Keratinocyte (primary cell): ENCODE measurements around the gene USP46.

Source experiments
- EZH2 ChIP-seq: IDR thresholded peaks from one replicate; pipeline ENCODE4 v1.6.1; 2012; ENCODE audit warnings: inconsistent platforms, mild to moderate bottlenecking, low read length, moderate library complexity
- TF ChIP-seq, protein P1 (sequence below), 3 experiments: IDR thresholded peaks in 1 of 3; conservative IDR thresholded peaks in 1 of 3; optimal IDR thresholded peaks in 1 of 3; 2 replicates in 2 of 3; 3 replicates in 1 of 3; pipeline versions ENCODE3 to v1.5.1; 2011; ENCODE audit warnings: low read length in 3 of 3, mild to moderate bottlenecking in 3 of 3, moderate library complexity in 2 of 3, control low read depth in 1 of 3, inconsistent platforms in 1 of 3; ENCODE audit not compliant: insufficient read depth in 2 of 3; ENCODE audit errors: extremely low read depth in 1 of 3

DNA sequence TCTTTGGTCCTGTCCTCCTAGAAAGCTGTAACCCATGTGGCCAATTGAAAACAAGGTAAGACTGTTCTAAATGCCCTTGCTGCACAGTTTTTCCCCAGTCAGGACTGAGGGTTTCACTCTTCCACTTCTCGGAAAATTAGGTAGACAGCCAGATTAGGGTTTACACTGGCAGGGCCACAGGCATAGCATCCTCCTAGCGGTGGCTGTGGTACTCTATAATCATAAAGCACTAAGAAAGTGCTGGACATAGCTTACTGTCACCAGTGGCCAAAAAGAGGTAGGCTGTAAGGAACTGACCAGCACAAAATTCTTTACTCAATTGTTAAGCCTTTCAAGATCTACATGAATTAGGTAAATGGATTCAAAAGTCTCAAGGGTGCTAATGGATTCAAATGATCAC lies 11.6 kb upstream of the USP46 start:
- TF ChIP-seq, protein P1, sequence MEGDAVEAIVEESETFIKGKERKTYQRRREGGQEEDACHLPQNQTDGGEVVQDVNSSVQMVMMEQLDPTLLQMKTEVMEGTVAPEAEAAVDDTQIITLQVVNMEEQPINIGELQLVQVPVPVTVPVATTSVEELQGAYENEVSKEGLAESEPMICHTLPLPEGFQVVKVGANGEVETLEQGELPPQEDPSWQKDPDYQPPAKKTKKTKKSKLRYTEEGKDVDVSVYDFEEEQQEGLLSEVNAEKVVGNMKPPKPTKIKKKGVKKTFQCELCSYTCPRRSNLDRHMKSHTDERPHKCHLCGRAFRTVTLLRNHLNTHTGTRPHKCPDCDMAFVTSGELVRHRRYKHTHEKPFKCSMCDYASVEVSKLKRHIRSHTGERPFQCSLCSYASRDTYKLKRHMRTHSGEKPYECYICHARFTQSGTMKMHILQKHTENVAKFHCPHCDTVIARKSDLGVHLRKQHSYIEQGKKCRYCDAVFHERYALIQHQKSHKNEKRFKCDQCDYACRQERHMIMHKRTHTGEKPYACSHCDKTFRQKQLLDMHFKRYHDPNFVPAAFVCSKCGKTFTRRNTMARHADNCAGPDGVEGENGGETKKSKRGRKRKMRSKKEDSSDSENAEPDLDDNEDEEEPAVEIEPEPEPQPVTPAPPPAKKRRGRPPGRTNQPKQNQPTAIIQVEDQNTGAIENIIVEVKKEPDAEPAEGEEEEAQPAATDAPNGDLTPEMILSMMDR (optimal IDR thresholded peaks at IDR 0.05 in 1 of 3, IDR thresholded peaks at IDR 0.05 in 1 of 3, conservative IDR thresholded peaks at IDR 0.05 in 1 of 3; ENCODE audit: extremely low read depth in 1 of 3, insufficient read depth in 2 of 3, low read length in 3 of 3) = no peak
- TF ChIP-seq EZH2 = no peak
